Activated effector memory CD4-positive, alpha-beta T cell treated with anti-CD3 and anti-CD28 coated beads, Interleukin-2, amount 50 U/mL, for 16 hours (primary cell): ENCODE measurements around the gene CDC27.
A peak's percentile ranks its signal among the peaks of the same experiment; 100 is the strongest.
"Not testable (repeated sequence)": the region's sequence is repeated elsewhere in the genome, so short reads cannot be mapped to it uniquely, and the experiment has no call there.

ENCODE experiments used
- DNase-seq: peaks from one replicate; pipeline ENCODE4 v3.0.0-alpha.2; 2020

CDC27 gene

GRCh38 chr17:47126835-47127234, 62.3 kb downstream of the CDC27 start:
- DNase-seq, result not testable (repeated sequence)

GRCh38 chr17:47123262-47123661, 65.8 kb downstream of the CDC27 start:
- not testable (repeated sequence) for DNase-seq

- DNase-seq, result no peak
These were observed 68.5 kb downstream of the CDC27 start for GRCh38 chr17:47120521-47121095.

GRCh38 chr17:47119746-47120520, 69.2 kb downstream of the CDC27 start:
- no peak for DNase-seq

- no peak for DNase-seq
These were observed 71.7 kb downstream of the CDC27 start for GRCh38 chr17:47117386-47117785.

- DNase-seq, result no peak
These were observed 83.0 kb downstream of the CDC27 start for GRCh38 chr17:47106130-47106529.

GRCh38 chr17:47105246-47105645, 83.8 kb downstream of the CDC27 start:
- DNase-seq, result not testable (repeated sequence)

GRCh38 chr17:47102914-47103313, 86.2 kb downstream of the CDC27 start:
- no peak for DNase-seq

GRCh38 chr17:47099987-47100711, 88.9 kb downstream of the CDC27 start:
- DNase-seq, result peak; percentile 96

- no peak for DNase-seq
These were observed 89.6 kb downstream of the CDC27 start for GRCh38 chr17:47099451-47099986.

- no peak for DNase-seq
These were observed 92.8 kb downstream of the CDC27 start for GRCh38 chr17:47096343-47096742.

GRCh38 chr17:47095268-47095667, 93.8 kb downstream of the CDC27 start:
- no peak for DNase-seq

- DNase-seq, result no peak
These were observed 102.0 kb downstream of the CDC27 start for GRCh38 chr17:47087093-47087492.

- no peak for DNase-seq
These were observed 103.4 kb downstream of the CDC27 start for GRCh38 chr17:47085736-47086135.

GRCh38 chr17:47078801-47079200, 110.3 kb downstream of the CDC27 start:
- no peak for DNase-seq

- DNase-seq, result no peak
These were observed 111.5 kb downstream of the CDC27 start for GRCh38 chr17:47077576-47077975.

GRCh38 chr17:47076171-47076570, 112.9 kb downstream of the CDC27 start:
- no peak for DNase-seq

- not testable (repeated sequence) for DNase-seq
These were observed 114.7 kb downstream of the CDC27 start for GRCh38 chr17:47074361-47074760.

GRCh38 chr17:47073629-47074028, 115.5 kb downstream of the CDC27 start:
- DNase-seq, result not testable (repeated sequence)

GRCh38 chr17:47072886-47073285, 116.2 kb downstream of the CDC27 start:
- no peak for DNase-seq

GRCh38 chr17:47071171-47071570, 117.9 kb downstream of the CDC27 start:
- not testable (repeated sequence) for DNase-seq

- not testable (repeated sequence) for DNase-seq
These were observed 118.8 kb downstream of the CDC27 start for GRCh38 chr17:47070266-47070665.
